22Rv1 (cell line): ENCODE results near the gene DCAF10.

ENCODE experiments used
- H3K27ac ChIP-seq: fragments of 450-650 bp; 2 replicates; pipeline ENCODE4 v1.5.1; 2017
- ZFX ChIP-seq: fragments of 450-650 bp; IDR thresholded peaks from 2 replicates; pipeline ENCODE4 v1.6.1; 2017; ENCODE audit warnings: antibody characterized with exemption, borderline replicate concordance
- TF ChIP-seq, protein P1 (sequence below): fragments of 450-650 bp; IDR thresholded peaks from 2 replicates; pipeline ENCODE4 v1.5.1; 2017; ENCODE audit warnings: mild to moderate bottlenecking

DCAF10 gene

DNA sequence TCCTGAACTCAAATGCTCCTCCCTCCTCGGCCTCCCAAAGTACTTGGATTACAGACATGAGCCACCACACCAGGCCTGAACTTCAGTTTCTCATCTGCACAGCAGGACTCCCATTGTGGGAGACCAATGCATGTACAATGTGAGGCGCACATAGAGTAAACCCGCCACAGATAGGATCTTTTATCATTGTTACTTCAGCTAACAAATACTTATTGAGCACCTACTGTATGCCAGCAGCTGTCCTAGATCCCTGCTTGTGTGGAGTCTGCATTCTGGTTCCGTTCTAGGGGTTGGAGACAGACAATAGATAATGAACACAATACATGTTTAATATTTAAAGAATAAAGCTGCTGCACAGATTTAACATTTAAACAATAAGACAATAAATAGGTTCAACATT lies 109.7 kb downstream of the DCAF10 start:
- H3K27ac ChIP-seq: no peak overlapping the region
- TF ChIP-seq ZFX: no peak
- TF ChIP-seq, protein P1, sequence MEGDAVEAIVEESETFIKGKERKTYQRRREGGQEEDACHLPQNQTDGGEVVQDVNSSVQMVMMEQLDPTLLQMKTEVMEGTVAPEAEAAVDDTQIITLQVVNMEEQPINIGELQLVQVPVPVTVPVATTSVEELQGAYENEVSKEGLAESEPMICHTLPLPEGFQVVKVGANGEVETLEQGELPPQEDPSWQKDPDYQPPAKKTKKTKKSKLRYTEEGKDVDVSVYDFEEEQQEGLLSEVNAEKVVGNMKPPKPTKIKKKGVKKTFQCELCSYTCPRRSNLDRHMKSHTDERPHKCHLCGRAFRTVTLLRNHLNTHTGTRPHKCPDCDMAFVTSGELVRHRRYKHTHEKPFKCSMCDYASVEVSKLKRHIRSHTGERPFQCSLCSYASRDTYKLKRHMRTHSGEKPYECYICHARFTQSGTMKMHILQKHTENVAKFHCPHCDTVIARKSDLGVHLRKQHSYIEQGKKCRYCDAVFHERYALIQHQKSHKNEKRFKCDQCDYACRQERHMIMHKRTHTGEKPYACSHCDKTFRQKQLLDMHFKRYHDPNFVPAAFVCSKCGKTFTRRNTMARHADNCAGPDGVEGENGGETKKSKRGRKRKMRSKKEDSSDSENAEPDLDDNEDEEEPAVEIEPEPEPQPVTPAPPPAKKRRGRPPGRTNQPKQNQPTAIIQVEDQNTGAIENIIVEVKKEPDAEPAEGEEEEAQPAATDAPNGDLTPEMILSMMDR: no peak

DNA sequence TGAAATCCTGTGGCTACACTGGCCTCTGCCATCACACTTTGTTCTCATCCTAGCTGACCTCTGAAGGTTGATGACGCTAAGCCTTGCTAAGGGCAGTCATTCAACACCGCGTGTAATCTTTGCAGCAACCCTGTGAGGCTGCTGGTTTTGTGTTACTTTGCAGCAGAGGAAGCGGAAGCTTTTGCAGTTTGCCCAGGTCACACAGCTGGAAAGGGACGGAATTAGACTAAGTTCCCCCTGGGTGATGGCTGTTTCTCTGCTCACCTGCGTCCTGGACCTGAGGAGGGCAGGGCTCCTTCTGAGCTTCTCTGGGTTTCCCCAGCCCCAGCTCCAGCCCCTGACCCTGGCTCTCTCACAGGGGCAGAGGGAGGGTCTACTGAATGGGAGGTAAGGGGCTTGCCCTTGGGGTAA lies 110.7 kb downstream of the DCAF10 start:
- no peak overlapping the region for H3K27ac ChIP-seq
- TF ChIP-seq, protein P1: no peak
- TF ChIP-seq ZFX: no peak

DNA sequence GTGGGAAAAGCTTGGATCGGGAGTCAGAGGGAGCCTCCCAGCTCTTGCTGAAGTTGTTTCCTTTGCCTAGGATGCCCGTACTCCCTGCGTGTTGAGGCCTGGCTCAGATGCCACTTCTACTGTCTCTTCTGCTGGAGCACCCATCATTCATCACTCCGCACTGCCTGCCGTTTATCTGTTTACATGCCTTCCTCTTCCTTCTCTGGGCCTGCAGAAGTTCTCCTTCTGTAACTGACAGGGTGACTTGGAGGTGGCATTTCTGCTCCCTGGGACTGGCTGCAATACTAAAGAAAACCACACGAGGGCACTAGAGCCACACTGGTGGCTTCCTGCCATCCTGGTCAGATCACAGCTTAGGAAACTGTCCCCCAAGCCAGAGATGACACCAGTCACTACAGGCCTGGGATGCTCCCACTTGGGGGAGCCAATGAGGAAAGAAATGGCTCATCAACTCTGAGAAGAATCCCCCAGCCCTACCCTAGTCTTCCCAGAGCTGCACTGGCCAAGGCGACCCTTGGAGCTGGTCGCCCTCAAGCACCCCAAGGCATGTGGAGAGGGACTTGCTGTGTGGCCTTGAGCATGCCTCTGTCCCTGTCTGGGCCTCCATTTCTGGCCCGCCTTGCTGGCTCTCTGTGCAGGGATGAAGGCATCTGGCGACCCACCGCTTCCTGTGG lies 113.0 kb downstream of the DCAF10 start:
- no peak overlapping the region for H3K27ac ChIP-seq
- TF ChIP-seq, protein P1: peak; percentile 94
- no peak for TF ChIP-seq ZFX

DNA sequence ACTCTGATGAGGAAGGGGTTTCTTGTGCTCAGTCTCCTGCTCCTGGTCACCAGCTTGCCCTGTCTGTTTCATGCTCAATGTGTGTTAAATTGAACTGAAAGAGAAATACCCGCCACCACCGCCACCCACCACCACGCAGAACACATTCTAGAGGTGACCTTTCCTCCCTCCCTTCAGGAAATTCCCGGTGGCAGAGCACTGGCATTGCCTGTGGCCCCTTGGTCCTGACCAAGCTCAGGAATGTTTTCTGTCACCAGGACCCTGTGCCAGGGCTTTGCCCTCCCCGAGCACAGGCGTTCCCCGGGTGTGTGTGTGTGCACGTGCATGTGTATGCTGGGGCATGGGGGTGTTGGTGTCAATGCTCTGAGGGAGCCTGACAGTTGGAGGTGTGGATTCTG lies 113.6 kb downstream of the DCAF10 start:
- no peak overlapping the region for H3K27ac ChIP-seq
- TF ChIP-seq, protein P1: no peak
- no peak for TF ChIP-seq ZFX

DNA sequence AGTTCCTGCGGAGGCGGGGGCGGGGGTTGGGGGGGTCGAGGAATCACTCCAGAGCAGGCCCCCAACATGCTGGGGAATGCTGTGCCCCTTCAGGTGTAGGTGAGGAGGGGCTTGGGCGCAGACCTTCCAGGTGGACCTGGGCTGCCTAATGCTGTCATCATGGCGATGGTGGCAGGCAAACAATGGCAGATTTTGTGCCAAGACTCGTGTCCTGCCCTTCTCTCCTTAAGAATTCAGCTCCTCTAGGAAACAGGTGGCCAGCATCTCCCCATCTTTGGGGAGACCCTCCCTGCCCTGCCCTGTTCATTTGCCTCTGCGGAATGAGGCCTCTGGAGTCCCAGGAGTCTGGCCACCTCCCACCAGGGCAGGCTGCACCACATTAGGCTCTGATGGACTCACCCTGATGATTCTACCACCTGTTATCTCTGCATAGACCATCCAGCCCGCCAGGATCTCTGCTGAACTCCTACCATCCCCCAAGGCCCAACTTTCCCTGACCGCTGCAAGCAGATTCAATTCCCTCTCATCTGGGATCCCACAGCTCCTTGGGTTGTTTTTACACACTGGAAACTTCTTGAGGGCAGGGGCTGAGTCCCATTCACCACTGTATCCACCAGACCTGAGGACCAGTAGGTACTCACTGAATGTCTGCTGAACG lies 114.2 kb downstream of the DCAF10 start:
- H3K27ac ChIP-seq: no peak overlapping the region
- TF ChIP-seq, protein P1: no peak
- TF ChIP-seq ZFX: no peak

DNA sequence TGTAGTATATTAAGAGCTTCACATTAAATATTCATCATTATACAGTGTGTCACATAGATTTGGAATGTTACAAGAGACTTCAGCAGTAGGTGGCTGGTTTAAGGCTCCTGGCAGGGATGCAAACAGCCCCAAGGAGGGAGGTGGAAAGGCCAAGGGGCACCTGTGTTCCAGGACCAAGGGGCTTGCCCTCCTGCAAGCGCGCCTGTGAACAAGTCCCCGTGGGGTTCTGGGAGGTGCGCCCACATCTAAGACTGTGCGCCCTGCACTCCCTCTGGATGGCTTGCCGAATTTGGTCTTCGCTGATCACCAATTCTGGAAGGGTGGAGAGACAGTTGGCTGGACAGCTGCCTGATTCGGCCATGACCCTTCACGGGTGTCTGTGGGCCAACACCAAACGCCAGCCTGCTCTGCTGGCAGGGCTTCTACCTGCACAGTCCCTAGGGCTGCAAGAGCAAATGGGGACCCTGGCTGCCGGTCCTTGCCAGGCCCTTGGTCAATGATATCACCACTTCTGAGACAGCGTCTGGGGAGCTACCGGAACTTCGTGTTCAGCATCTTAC lies 115.4 kb downstream of the DCAF10 start:
- no peak for TF ChIP-seq ZFX
- TF ChIP-seq, protein P1: no peak
- no peak overlapping the region for H3K27ac ChIP-seq

DNA sequence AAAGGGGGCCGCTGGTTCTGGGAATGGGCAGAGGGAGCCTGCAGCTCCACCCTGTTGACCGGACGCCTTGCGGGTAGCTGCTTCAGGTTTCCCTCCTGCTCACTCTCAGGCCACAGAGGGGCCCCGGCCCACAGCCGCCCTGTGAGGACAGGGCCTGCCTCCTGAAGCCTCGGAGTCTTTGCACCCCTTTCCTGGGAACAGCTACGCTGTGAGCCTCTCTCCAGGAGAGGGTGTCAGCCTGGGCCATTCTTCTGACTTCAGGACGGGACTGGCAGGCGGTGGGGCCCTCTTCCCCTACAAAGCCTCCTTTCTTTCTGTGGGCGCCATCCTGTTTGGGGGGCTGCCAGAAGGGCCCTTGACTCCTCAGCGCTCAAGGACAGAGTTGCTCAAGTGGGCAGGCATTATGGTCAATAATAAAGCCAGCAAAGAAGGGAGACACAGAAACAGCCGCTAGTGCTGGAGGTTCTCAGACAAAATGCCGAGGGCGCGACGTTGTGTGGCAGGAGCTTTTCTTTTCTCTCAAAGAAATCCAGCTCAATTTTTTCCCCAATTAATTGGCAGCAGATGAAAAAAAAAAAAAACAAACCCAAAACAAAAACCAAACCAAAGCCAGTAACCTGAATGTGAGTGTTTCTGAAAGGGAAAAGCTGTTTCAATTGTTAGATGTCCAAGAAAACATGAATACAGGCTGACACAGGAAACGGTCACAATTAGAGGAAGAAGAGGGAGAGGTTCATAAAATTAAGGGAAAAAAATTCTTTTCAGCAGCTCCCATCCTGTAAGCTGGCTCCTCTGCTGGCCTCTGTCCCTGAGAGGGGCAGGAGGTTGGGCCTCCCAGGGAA lies 116.1 kb downstream of the DCAF10 start:
- no peak overlapping the region for H3K27ac ChIP-seq
- no peak for TF ChIP-seq ZFX
- TF ChIP-seq, protein P1: no peak
